Endothelial cell of umbilical vein (primary cell): ENCODE data around the gene IFITM5. TPM values are rescaled to one million over a fixed set of nuclear protein-coding genes. Genes with fewer than 3 reads are reported as not detected.
"Not testable (repeated sequence)": the region's sequence is repeated elsewhere in the genome, so short reads cannot be mapped to it uniquely, and the experiment has no call there.

ENCODE experiments used
- BruUV-seq: library from RNA; stranded (reverse); fragments of 400-500 nt; replicated peaks from 2 replicates; lab custom pipeline; 2021; lab: Mats Ljungman, UMichigan
- CTCF ChIA-PET: fragments of 300-600, 350-600 bp; sonication (Branson Sonifier 250); formaldehyde crosslinking; loops from one replicate; lab custom pipeline; 2021; ENCODE audit warnings: antibody characterized with exemption, inconsistent platforms; lab: Charles Lee
- POLR2A ChIA-PET: fragments of 300-600, 350-600 bp; sonication (Branson Sonifier 250); formaldehyde crosslinking; loops from one replicate; lab custom pipeline; 2021; ENCODE audit warnings: antibody characterized with exemption, inconsistent platforms; lab: Charles Lee
- DNase-seq: peaks from one replicate; pipeline ENCODE4 v3.0.0-alpha.2; 2011; ENCODE audit warnings: low read depth, low spot score
- FAIRE-seq: peaks from 2 replicates; lab custom pipeline; 2011; peaks lifted over from hg19 to GRCh38; lab: Jason Lieb, UNC
- H2AFZ ChIP-seq: 2 replicates; pipeline ENCODE4 v1.6.0; 2012; ENCODE audit warnings: low read depth, low read length, control low read depth, inconsistent platforms
- H3K27ac ChIP-seq: 2 replicates; pipeline ENCODE4 v1.5.1; 2011; ENCODE audit warnings: low read depth, mild to moderate bottlenecking, control low read depth, low read length, moderate library complexity; ENCODE audit not compliant: insufficient read depth
- H3K27me3 ChIP-seq, 2 experiments: 2 replicates each; pipeline versions ENCODE4 v1.6.0 to v1.6.1; 2011; ENCODE audit warnings: low read length in 2 of 2, mixed read lengths in 1 of 2; ENCODE audit not compliant: control insufficient read depth in 2 of 2, insufficient read depth in 2 of 2
- H3K36me3 ChIP-seq, 2 experiments: 2 replicates in 1 of 2; 3 replicates in 1 of 2; pipeline ENCODE4 v1.5.1; 2011; ENCODE audit warnings: low read length in 2 of 2, mild to moderate bottlenecking in 1 of 2, moderate library complexity in 1 of 2; ENCODE audit not compliant: control insufficient read depth in 2 of 2, insufficient read depth in 2 of 2; ENCODE audit errors: extremely low read depth in 1 of 2
- H3K4me1 ChIP-seq: 3 replicates; pipeline ENCODE4 v1.5.1; 2011; ENCODE audit warnings: mild to moderate bottlenecking, low read length; ENCODE audit not compliant: control insufficient read depth, insufficient read depth; ENCODE audit errors: extremely low read depth
- H3K4me2 ChIP-seq: 2 replicates; pipeline ENCODE4 v1.6.1; 2011; ENCODE audit warnings: low read length, control low read depth, mixed read lengths; ENCODE audit not compliant: insufficient read depth
- H3K4me3 ChIP-seq, 3 experiments: fragments of 200-600 bp in 1 of 3; sonication (generic), shearing (Covaris generic) in 1 of 3; replicated peaks in 1 of 3; 2 replicates each; pipeline ENCODE4 v1.5.1; 2011 to 2016; ENCODE audit warnings: control low read depth in 3 of 3, low read length in 3 of 3, mild to moderate bottlenecking in 2 of 3, inconsistent platforms in 1 of 3, low read depth in 1 of 3, moderate library complexity in 1 of 3; ENCODE audit not compliant: insufficient read depth in 1 of 3
- H3K79me2 ChIP-seq: 2 replicates; pipeline ENCODE4 v1.6.0; 2012; ENCODE audit warnings: low read length, inconsistent platforms; ENCODE audit not compliant: control insufficient read depth, insufficient read depth
- H3K9ac ChIP-seq: replicated peaks from 2 replicates; pipeline ENCODE3; 2011; ENCODE audit warnings: low read length, control low read depth; ENCODE audit not compliant: insufficient read depth; ENCODE audit errors: extremely low read depth
- H3K9me1 ChIP-seq: replicated peaks from 3 replicates; pipeline ENCODE4 v1.6.0; 2011; ENCODE audit warnings: mild to moderate bottlenecking, low read length; ENCODE audit not compliant: control insufficient read depth, insufficient read depth; ENCODE audit errors: extremely low read depth
- H3K9me3 ChIP-seq: replicated peaks from 2 replicates; pipeline ENCODE4 v1.5.1; 2012; ENCODE audit warnings: low read length, inconsistent platforms; ENCODE audit not compliant: control insufficient read depth, insufficient read depth
- H4K20me1 ChIP-seq: replicated peaks from 2 replicates; pipeline ENCODE3; 2011; ENCODE audit warnings: mild to moderate bottlenecking, low read length; ENCODE audit not compliant: control insufficient read depth, insufficient read depth; ENCODE audit errors: extremely low read depth
- POLR2A ChIP-seq: IDR thresholded peaks from 2 replicates; pipeline ENCODE4 v1.6.1; 2012; ENCODE audit warnings: low read depth, mild to moderate bottlenecking, control low read depth, low read length
- dilution Hi-C: fragments of 300-500 bp; cut with MboI; formaldehyde crosslinking; loops from one replicate; pipeline ENCODE4 v1.15.0; 2019; ENCODE audit warnings: low sequenced_read_pairs; ENCODE audit not compliant: extremely low pct_ligation_motif_present
- intact Hi-C: fragments of 100-400 bp; cut with micrococcal nuclease; formaldehyde crosslinking; loops from one replicate; pipeline ENCODE4 v1.10.0; 2022
- polyA plus RNA-seq, 4 experiments: library from polyadenylated mRNA; depleted of rRNA in 3 of 4; stranded (reverse) in 3 of 4; unstranded in 1 of 4; fragments of >200 nt; gene quantifications; 2 replicates each; pipeline versions ENCODE4 v1.2.1 to v1.2.3, GENCODE V29; 2011 to 2012; ENCODE audit warnings: missing spikeins in 1 of 4
- total RNA-seq: library from RNA; stranded (reverse); gene quantifications from 2 replicates; pipeline ENCODE4 v1.2.3, GENCODE V29; 2021

IFITM5 gene
- total and polyA plus RNA-seq, 2 donors (not counting 3 experiments of a cell fraction or from before 2014, with no cell fraction given) = not detected

GRCh38 chr11:309979-310572, 10.8 kb upstream of the IFITM5 start:
- TF ChIP-seq POLR2A = peak; percentile 32
- peak overlapping the region; percentile 49 to 70 (median 55) for H3K4me3 ChIP-seq
- peak; percentile 96 for FAIRE-seq
- H3K4me2 ChIP-seq = peak overlapping the region; percentile 84
- H3K9me3 ChIP-seq, H4K20me1 ChIP-seq, POLR2A ChIA-PET, dilution Hi-C loops, H3K36me3 ChIP-seq, BruUV-seq, H3K9me1 ChIP-seq, H3K27me3 ChIP-seq, H3K27ac ChIP-seq, H2AFZ ChIP-seq, DNase-seq: not testable (repeated sequence)
- CTCF ChIA-PET = interaction anchor here (1.7 to 1.9 kb wide), 2 partner anchors 59 to 139 kb away, joined by 8 to 10 read pairs; no protein-coding TSS in a partner anchor
- intact Hi-C loops = loop anchor here (5.0 kb wide), 3 partner anchors 73 to 207 kb away; partner anchors contain the start of genes BET1L, PSMD13, RIC8A and SIRT3
- H3K4me1 ChIP-seq = peaks cover 17% of the 10 kb centered on the region
- peak overlapping the region; percentile 7 for H3K9ac ChIP-seq
- peaks cover 13% of the 10 kb centered on the region for H3K79me2 ChIP-seq

DNA sequence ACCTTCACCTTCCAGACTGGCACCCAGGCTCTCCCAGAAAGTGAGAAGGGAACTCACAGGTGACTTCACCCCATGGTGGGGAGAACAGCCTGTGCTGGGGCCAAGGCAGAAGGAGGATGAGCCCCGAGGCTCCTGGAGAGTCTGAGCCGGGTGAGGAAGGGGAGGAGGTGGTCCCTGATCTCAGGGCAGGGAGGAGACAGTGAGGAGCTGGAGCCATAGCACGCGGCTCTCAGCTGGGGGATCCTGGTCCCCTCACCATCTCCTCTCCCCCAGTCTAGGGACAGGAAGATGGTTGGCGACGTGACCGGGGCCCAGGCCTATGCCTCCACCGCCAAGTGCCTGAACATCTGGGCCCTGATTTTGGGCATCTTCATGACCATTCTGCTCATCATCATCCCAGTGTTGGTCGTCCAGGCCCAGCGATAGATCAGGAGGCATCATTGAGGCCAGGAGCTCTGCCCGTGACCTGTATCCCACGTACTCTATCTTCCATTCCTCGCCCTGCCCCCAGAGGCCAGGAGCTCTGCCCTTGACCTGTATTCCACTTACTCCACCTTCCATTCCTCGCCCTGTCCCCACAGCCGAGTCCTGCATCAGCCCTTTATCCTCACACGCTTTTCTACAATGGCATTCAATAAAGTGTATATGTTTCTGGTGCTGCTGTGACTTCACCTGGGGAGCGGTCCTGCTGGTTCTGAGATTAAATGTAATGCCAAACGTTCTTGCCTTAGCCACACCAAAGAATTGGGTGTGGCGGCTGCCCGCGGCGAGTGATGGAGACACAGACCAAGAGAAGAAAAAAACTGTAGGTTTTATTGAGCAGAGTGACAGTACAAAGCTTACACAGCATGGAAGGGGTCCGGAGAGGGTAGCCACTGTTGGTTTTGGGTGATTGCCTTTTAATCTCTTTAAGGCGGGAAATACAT, 9.7 kb upstream of the IFITM5 start:
- H3K9me3 ChIP-seq, H3K36me3 ChIP-seq, dilution Hi-C loops, H4K20me1 ChIP-seq, H3K27ac ChIP-seq, DNase-seq, H2AFZ ChIP-seq, H3K27me3 ChIP-seq, BruUV-seq, POLR2A ChIA-PET, H3K9me1 ChIP-seq: not testable (repeated sequence)
- peak; percentile 52 for FAIRE-seq
- CTCF ChIA-PET = interaction anchor here (0.9 to 1.9 kb wide), 3 partner anchors 9 to 140 kb away, joined by 3 to 10 read pairs (median 8); no protein-coding TSS in a partner anchor
- Histone ChIP-seq H3K4me1 (peaks cover 17% of the 10 kb centered on the region), H3K9ac (peak overlapping the region; percentile 29), H3K79me2 (peaks cover 13% of the 10 kb centered on the region), H3K4me3 (peak overlapping the region; percentile 49 to 70 (median 55)), H3K4me2 (peak overlapping the region; percentile 84)
- intact Hi-C loops = loop anchor here (1.0 to 5.0 kb wide), 4 partner anchors 47 to 208 kb away; partner anchors contain the start of genes BET1L, PSMD13, RIC8A and SIRT3
